KOPT-K1 (cell line): Measurements from ENCODE around the gene MSMO1.
"Not testable (repeated sequence)": the region's sequence is repeated elsewhere in the genome, so short reads cannot be mapped to it uniquely, and the experiment has no call there.

Experiments
- H3K27ac ChIP-seq: fragments of 200-600 bp; sonication (generic); 2 replicates; pipeline ENCODE4 v1.5.1; 2016; ENCODE audit warnings: antibody characterized with exemption, mild to moderate bottlenecking, low read depth, low read length; ENCODE audit not compliant: poor library complexity, severe bottlenecking
- H3K36me3 ChIP-seq: fragments of 200-600 bp; sonication (generic); 2 replicates; pipeline ENCODE4 v1.5.1; 2017; ENCODE audit warnings: antibody characterized with exemption, mild to moderate bottlenecking, low read length, moderate library complexity; ENCODE audit not compliant: insufficient read depth
- H3K9me3 ChIP-seq: fragments of 200-600 bp; sonication (generic); 2 replicates; pipeline ENCODE4 v1.5.1; 2017; ENCODE audit warnings: antibody characterized with exemption, low read length, mild to moderate bottlenecking; ENCODE audit not compliant: insufficient read depth, poor library complexity, severe bottlenecking

MSMO1 gene

GRCh38 chr4:165332502-165332901 lies 5.0 kb downstream of the MSMO1 start:
- Histone ChIP-seq H3K36me3 (peaks cover 75% of the 10 kb centered on the region), H3K27ac (no peak overlapping the region), H3K9me3 (no peaks in the 10 kb centered on the region)

- Histone ChIP-seq H3K9me3 (no peaks in the 10 kb centered on the region), H3K27ac (no peak overlapping the region), H3K36me3 (peaks cover 100% of the 10 kb centered on the region)
These were observed 7.8 kb downstream of the MSMO1 start for GRCh38 chr4:165335163-165335703.

- Histone ChIP-seq H3K9me3 (no peaks in the 10 kb centered on the region), H3K36me3 (peaks cover 100% of the 10 kb centered on the region), H3K27ac (no peak overlapping the region)
These were observed 9.3 kb downstream of the MSMO1 start for GRCh38 chr4:165336743-165337142.

- H3K27ac ChIP-seq, H3K9me3 ChIP-seq: not testable (repeated sequence)
- H3K36me3 ChIP-seq: peaks cover 71% of the 10 kb centered on the region
These were observed 14.9 kb downstream of the MSMO1 start for GRCh38 chr4:165342340-165342739.

GRCh38 chr4:165343353-165344191 lies 16.1 kb downstream of the MSMO1 start:
- peaks cover 59% of the 10 kb centered on the region for H3K36me3 ChIP-seq
- no peak overlapping the region for H3K27ac ChIP-seq
- no peaks in the 10 kb centered on the region for H3K9me3 ChIP-seq

- no peak overlapping the region for H3K27ac ChIP-seq
These were observed 18.4 kb downstream of the MSMO1 start for GRCh38 chr4:165345666-165346417.

GRCh38 chr4:165347647-165348569 lies 20.4 kb downstream of the MSMO1 start:
- H3K9me3 ChIP-seq: no peaks in the 10 kb centered on the region
- H3K36me3 ChIP-seq: peaks cover 16% of the 10 kb centered on the region
- no peak overlapping the region for H3K27ac ChIP-seq

More at GRCh38 chr4:165345666-165346417, 18.4 kb downstream of the MSMO1 start:
- H3K9me3 ChIP-seq: no peaks in the 10 kb centered on the region
- peaks cover 36% of the 10 kb centered on the region for H3K36me3 ChIP-seq

- H3K9me3 ChIP-seq: no peaks in the 10 kb centered on the region
- H3K36me3 ChIP-seq: no peaks in the 10 kb centered on the region
- H3K27ac ChIP-seq: no peak overlapping the region
These were observed 24.1 kb downstream of the MSMO1 start for GRCh38 chr4:165351359-165352130.

GRCh38 chr4:165355900-165356300 lies 28.4 kb downstream of the MSMO1 start:
- H3K36me3 ChIP-seq: no peaks in the 10 kb centered on the region
- H3K27ac ChIP-seq: no peak overlapping the region
- H3K9me3 ChIP-seq: no peaks in the 10 kb centered on the region

- no peak overlapping the region for H3K27ac ChIP-seq
These were observed 32.0 kb downstream of the MSMO1 start for GRCh38 chr4:165359506-165359905.

GRCh38 chr4:165360041-165360695 lies 32.7 kb downstream of the MSMO1 start:
- no peaks in the 10 kb centered on the region for H3K9me3 ChIP-seq
- H3K27ac ChIP-seq: no peak overlapping the region
- no peaks in the 10 kb centered on the region for H3K36me3 ChIP-seq

More at GRCh38 chr4:165359506-165359905, 32.0 kb downstream of the MSMO1 start:
- Histone ChIP-seq H3K9me3 (no peaks in the 10 kb centered on the region), H3K36me3 (no peaks in the 10 kb centered on the region)

- no peaks in the 10 kb centered on the region for H3K36me3 ChIP-seq
- H3K27ac ChIP-seq: no peak overlapping the region
- no peaks in the 10 kb centered on the region for H3K9me3 ChIP-seq
These were observed 33.7 kb downstream of the MSMO1 start for GRCh38 chr4:165360985-165361670.

GRCh38 chr4:165361810-165362209 lies 34.3 kb downstream of the MSMO1 start:
- Histone ChIP-seq H3K9me3 (no peaks in the 10 kb centered on the region), H3K36me3 (no peaks in the 10 kb centered on the region), H3K27ac (no peak overlapping the region)
